Testis (tissue), 3 donors: ENCODE results near the gene SIRT6. TPM values are rescaled to one million over a fixed set of nuclear protein-coding genes. Genes with fewer than 3 reads are reported as not detected.

Experiments used
- DNase-seq: peaks from one replicate; pipeline ENCODE4 v3.0.0-alpha.2; 2019
- H3K27ac ChIP-seq, 2 donors: fragments of 200-600 bp; sonication (generic); one replicate each; pipeline ENCODE4 v1.5.1; 2019
- H3K27me3 ChIP-seq: fragments of 200-600 bp; sonication (generic); one replicate; pipeline ENCODE4 v1.5.1; 2019
- H3K36me3 ChIP-seq: fragments of 200-600 bp; sonication (generic); one replicate; pipeline ENCODE4 v1.5.1; 2017; ENCODE audit warnings: low read depth; ENCODE audit errors: missing control alignments
- H3K4me1 ChIP-seq: fragments of 200-600 bp; sonication (generic); one replicate; pipeline ENCODE4 v1.5.1; 2019
- H3K4me3 ChIP-seq, 2 donors: fragments of 200-600 bp; sonication (generic); one replicate each; pipeline ENCODE4 v1.5.1; 2017 to 2019
- H3K9me3 ChIP-seq: fragments of 200-600 bp; sonication (generic); one replicate; pipeline ENCODE4 v1.5.1; 2017
- CTCF ChIP-seq, 3 experiments: fragments of 450-650 bp in 2 of 3; fragments of 200-600 bp in 1 of 3; sonication (generic) in 1 of 3; IDR thresholded peaks; one replicate each; pipeline ENCODE4 v1.5.1; 2016 to 2019; ENCODE audit warnings: antibody characterized with exemption in 3 of 3, mild to moderate bottlenecking in 2 of 3, moderate library complexity in 1 of 3
- POLR2A ChIP-seq: fragments of 450-650 bp; IDR thresholded peaks from one replicate; pipeline ENCODE4 v1.6.1; 2017; ENCODE audit warnings: antibody characterized with exemption, mild to moderate bottlenecking, moderate library complexity
- WGBS, 2 donors: methylation state at CpG; one replicate each; pipeline ENCODE4 v1.1.5; 2018; 5-methylcytosine and 5-hydroxymethylcytosine counted together
- intact Hi-C: fragments of 100-400 bp; cut with DNase I; formaldehyde crosslinking; loops from one replicate; pipeline ENCODE4 v1.15.1; 2023; ENCODE audit warnings: low total_unique reads
- polyA plus RNA-seq: library from polyadenylated mRNA; stranded (reverse); fragments of 350-450 nt; fragmentation: Illumina TruSeq; extraction: RNeasy Lipid Tissue Mini Kit (QIAGEN cat#74804); gene quantifications from one replicate; pipeline ENCODE4 v1.2.3, GENCODE V29; 2014; ENCODE audit warnings: low read depth, low replicate concordance; ENCODE audit not compliant: insufficient read depth
- total RNA-seq, 2 donors: library from RNA; depleted of rRNA; stranded (reverse); fragments of >200 nt; gene quantifications; one replicate each; pipeline ENCODE4 v1.2.3, GENCODE V29; 2016

SIRT6 gene
- total and polyA plus RNA-seq, 3 donors from 2014 or later: 14.7 to 29.2 (median 22.0) TPM

GRCh38 chr19:4210166-4210731 lies 27.9 kb upstream of the SIRT6 start:
- intact Hi-C loops: no loop called here
- H3K27ac ChIP-seq: no peak overlapping the region
- no peak for TF ChIP-seq POLR2A
- no peak for TF ChIP-seq CTCF (IDR thresholded peaks at IDR 0.05)
- WGBS, 2 donors: 79 to 92% methylated on average over 12 to 15 of the region's 15 CpGs
- no peaks in the 10 kb centered on the region for H3K9me3 ChIP-seq
- no peak for DNase-seq
- no peak overlapping the region for H3K4me3 ChIP-seq
- H3K27me3 ChIP-seq: no peaks in the 10 kb centered on the region
- no peaks in the 10 kb centered on the region for H3K4me1 ChIP-seq
- H3K36me3 ChIP-seq: no peaks in the 10 kb centered on the region

GRCh38 chr19:4208385-4209094 lies 26.2 kb upstream of the SIRT6 start:
- Histone ChIP-seq H3K36me3 (no peaks in the 10 kb centered on the region), H3K4me3 (no peak overlapping the region), H3K9me3 (no peaks in the 10 kb centered on the region), H3K4me1 (peaks cover 2% of the 10 kb centered on the region), H3K27me3 (no peaks in the 10 kb centered on the region), H3K27ac (no peak overlapping the region)
- 76 to 85% methylated on average over 13 of the region's 13 CpGs for whole genome bisulfite sequencing, 2 donors
- no peak for DNase-seq
- TF ChIP-seq CTCF (IDR thresholded peaks at IDR 0.05) (peak in 1 of 3 experiments; percentile 16), POLR2A (no peak)
- intact Hi-C loops: no loop called here

DNA sequence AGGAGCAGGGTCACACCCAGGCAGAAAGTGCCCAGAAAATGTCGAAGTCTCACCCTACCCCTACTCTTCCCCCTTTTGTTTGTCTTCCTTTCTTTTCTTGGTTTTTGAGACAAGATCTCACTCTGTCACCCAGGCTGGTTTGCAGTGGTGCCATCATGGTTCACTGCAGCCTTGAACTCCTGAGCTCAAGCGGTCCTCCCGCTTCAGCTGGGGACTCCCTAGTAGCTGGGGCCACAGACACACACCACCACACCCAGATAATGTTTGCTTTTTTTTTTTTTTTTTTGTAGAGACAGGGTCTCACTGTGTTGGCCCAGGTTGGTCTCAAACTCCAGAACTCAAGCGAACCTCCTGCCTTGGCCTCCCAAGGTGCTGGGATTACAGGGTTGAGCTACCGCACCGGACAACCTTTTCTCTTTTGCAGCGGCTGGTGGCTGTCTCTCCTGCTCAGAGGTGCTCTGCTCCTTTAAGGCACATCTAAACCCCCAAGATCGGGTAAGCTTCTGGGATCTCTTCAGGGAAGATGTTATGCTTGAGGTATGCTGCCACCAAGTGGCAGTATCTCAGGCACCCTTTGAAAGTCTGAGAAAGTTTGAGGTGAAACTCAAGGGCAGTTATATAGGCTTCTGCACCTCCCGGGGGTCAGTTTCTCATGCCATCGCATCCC lies 24.6 kb upstream of the SIRT6 start:
- H3K4me1 ChIP-seq: peaks cover 2% of the 10 kb centered on the region
- H3K36me3 ChIP-seq: no peaks in the 10 kb centered on the region
- DNase-seq: no peak
- no peaks in the 10 kb centered on the region for H3K27me3 ChIP-seq
- H3K9me3 ChIP-seq: no peaks in the 10 kb centered on the region
- TF ChIP-seq CTCF (IDR thresholded peaks at IDR 0.05): no peak
- no peak for TF ChIP-seq POLR2A
- 83 to 86% methylated on average over 8 to 10 of the region's 10 CpGs for WGBS, 2 donors
- intact Hi-C loops: no loop called here
- H3K27ac ChIP-seq: no peak overlapping the region
- no peak overlapping the region for H3K4me3 ChIP-seq

GRCh38 chr19:4201798-4202197 lies 19.4 kb upstream of the SIRT6 start:
- peaks cover 2% of the 10 kb centered on the region for H3K4me1 ChIP-seq
- 86 to 87% methylated on average over 4 of the region's 4 CpGs for WGBS, 2 donors
- H3K4me3 ChIP-seq: no peak overlapping the region
- intact Hi-C loops: no loop called here
- H3K36me3 ChIP-seq: no peaks in the 10 kb centered on the region
- no peak overlapping the region for H3K27ac ChIP-seq
- H3K27me3 ChIP-seq: no peaks in the 10 kb centered on the region
- no peak for DNase-seq
- H3K9me3 ChIP-seq: no peaks in the 10 kb centered on the region
- no peak for TF ChIP-seq POLR2A
- TF ChIP-seq CTCF (IDR thresholded peaks at IDR 0.05): no peak
